ENCODE results near the gene IRX4. TPM values are rescaled to one million over a fixed set of nuclear protein-coding genes. Genes with fewer than 3 reads are reported as not detected.

IRX4 gene
- total RNA-seq, 2 donors from 2014 or later = not detected

DNA sequence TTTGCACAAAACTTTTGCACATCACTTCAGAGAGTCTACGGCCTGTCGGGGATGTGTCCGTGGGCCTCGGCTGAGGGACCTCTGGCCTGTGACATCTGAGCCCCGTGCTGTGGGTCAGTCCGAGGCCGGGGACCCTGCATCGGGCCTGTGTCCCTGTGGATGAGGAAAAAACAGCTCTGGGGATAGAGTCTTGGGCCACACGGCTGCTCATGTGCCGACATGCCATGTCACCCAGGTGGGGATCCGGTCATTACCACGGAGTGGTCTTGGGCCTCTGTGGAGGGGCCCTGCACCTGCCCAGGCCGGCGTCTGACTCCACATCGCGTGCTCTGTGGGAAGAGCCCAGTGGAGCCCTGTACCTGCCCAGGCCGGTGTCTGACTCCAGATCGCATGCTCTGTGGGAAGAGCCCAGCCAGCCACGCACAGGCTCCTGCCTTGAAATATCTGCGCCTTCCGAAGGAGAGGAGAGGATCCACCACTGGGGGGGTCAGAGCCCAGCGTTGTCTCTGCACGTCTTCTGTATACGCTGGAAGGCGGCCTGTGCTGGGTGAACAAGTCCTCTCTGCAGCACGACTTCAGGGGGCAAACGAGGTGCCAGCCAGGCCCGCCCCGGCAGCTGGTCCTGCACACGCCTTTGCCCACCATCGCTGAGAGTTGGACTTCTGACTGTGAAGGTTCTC is 27.5 kb upstream of the IRX4 start:
- Histone ChIP-seq H3K36me3 (no peaks in the 10 kb centered on the region), H3K27ac (no peak overlapping the region), H3K9me3 (no peaks in the 10 kb centered on the region), H3K4me3 (no peak overlapping the region), H3K4me1 (ENCODE audit: control insufficient read depth in 1 of 2, low read depth in 2 of 2) (no peaks in the 10 kb centered on the region), H3K27me3 (replicated peaks; ENCODE audit: insufficient read depth) (no peaks in the 10 kb centered on the region)
- ATAC-seq (ENCODE audit: insufficient number of reproducible peaks, low FRiP score, low read depth) = no peak
- TF ChIP-seq CTCF (IDR thresholded peaks at IDR 0.05) = no peak
- no peak for DNase-seq (ENCODE audit: low spot score)

- H3K9me3 ChIP-seq = no peaks in the 10 kb centered on the region
- ATAC-seq (ENCODE audit: insufficient number of reproducible peaks, low FRiP score, low read depth) (no peak), DNase-seq (ENCODE audit: low spot score) (no peak)
- H3K36me3 ChIP-seq = no peaks in the 10 kb centered on the region
- H3K27ac ChIP-seq = no peak overlapping the region
- no peak for TF ChIP-seq CTCF (IDR thresholded peaks at IDR 0.05)
- H3K4me3 ChIP-seq = no peak overlapping the region
- H3K27me3 ChIP-seq (replicated peaks; ENCODE audit: insufficient read depth) = no peaks in the 10 kb centered on the region
- H3K4me1 ChIP-seq (ENCODE audit: control insufficient read depth in 1 of 2, low read depth in 2 of 2) = no peaks in the 10 kb centered on the region
Observed at GRCh38 chr5:1909346-1909985, 26.7 kb upstream of the IRX4 start.

- DNase-seq (ENCODE audit: low spot score) = no peak
- no peak for ATAC-seq (ENCODE audit: insufficient number of reproducible peaks, low FRiP score, low read depth)
- H3K4me3 ChIP-seq = no peak overlapping the region
- no peaks in the 10 kb centered on the region for H3K9me3 ChIP-seq
- no peak overlapping the region for H3K27ac ChIP-seq
- H3K27me3 ChIP-seq (replicated peaks; ENCODE audit: insufficient read depth) = no peaks in the 10 kb centered on the region
- no peaks in the 10 kb centered on the region for H3K36me3 ChIP-seq
- no peaks in the 10 kb centered on the region for H3K4me1 ChIP-seq (ENCODE audit: control insufficient read depth in 1 of 2, low read depth in 2 of 2)
- TF ChIP-seq CTCF (IDR thresholded peaks at IDR 0.05) = no peak
Observed at GRCh38 chr5:1908931-1909330, 26.2 kb upstream of the IRX4 start.

DNA sequence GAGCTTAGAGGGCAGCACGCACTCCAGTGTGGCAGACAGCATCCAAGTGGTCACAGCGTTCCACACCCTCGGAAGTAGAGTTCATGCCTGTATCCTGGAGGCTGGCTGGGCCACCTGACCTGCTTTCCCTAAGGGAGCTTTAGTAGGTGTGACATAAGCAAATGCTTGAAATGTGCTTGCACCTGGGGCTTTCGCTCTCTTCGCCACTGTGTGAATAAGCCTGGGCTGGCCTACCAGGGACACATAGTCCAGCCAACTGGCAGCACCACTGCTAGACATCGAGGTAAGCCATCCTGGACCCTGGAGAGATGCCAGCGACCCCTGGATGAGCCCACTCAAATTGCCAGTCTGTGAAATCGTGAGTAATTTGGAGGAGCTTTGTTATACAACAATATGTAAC is 24.9 kb upstream of the IRX4 start:
- Histone ChIP-seq H3K36me3 (no peaks in the 10 kb centered on the region), H3K4me1 (ENCODE audit: control insufficient read depth in 1 of 2, low read depth in 2 of 2) (no peaks in the 10 kb centered on the region), H3K27me3 (replicated peaks; ENCODE audit: insufficient read depth) (no peaks in the 10 kb centered on the region), H3K4me3 (no peak overlapping the region), H3K9me3 (no peaks in the 10 kb centered on the region), H3K27ac (no peak overlapping the region)
- no peak for ATAC-seq (ENCODE audit: insufficient number of reproducible peaks, low FRiP score, low read depth)
- TF ChIP-seq CTCF (IDR thresholded peaks at IDR 0.05) = no peak
- DNase-seq (ENCODE audit: low spot score) = no peak

- no peak for TF ChIP-seq CTCF (IDR thresholded peaks at IDR 0.05)
- ATAC-seq (ENCODE audit: insufficient number of reproducible peaks, low FRiP score, low read depth) (no peak), DNase-seq (ENCODE audit: low spot score) (no peak)
- Histone ChIP-seq H3K27ac (no peak overlapping the region), H3K36me3 (no peaks in the 10 kb centered on the region), H3K27me3 (replicated peaks; ENCODE audit: insufficient read depth) (no peaks in the 10 kb centered on the region), H3K4me1 (ENCODE audit: control insufficient read depth in 1 of 2, low read depth in 2 of 2) (no peaks in the 10 kb centered on the region), H3K9me3 (no peaks in the 10 kb centered on the region), H3K4me3 (no peak overlapping the region)
Observed at GRCh38 chr5:1905108-1905507, 22.4 kb upstream of the IRX4 start.

All from thoracic aorta (tissue), 2 donors.